CD4-positive, CD25-positive, alpha-beta regulatory T cell (primary cell): Measurements from ENCODE around the gene ADAT2. TPM values are rescaled to one million over a fixed set of nuclear protein-coding genes. Genes with fewer than 3 reads are reported as not detected.
A peak's percentile ranks its signal among the peaks of the same experiment; 100 is the strongest.

ENCODE experiments used
- ATAC-seq, 2 donors: fragments of 150-1000 bp; cut with Tn5 transposase; one replicate each; pipeline ENCODE4 v1.10.0; 2021; ENCODE audit warnings: low read depth in 2 of 2, moderate number of reproducible peaks in 2 of 2, moderate library complexity in 1 of 2
- DNase-seq, 3 donors: peaks; one replicate each; pipeline versions ENCODE4 v3.0.0 to v3.0.0-alpha.2; 2012 to 2022; ENCODE audit warnings: mixed read lengths in 1 of 3
- H3K27ac ChIP-seq: one replicate; pipeline ENCODE4 v1.7.0; 2013; ENCODE audit warnings: mild to moderate bottlenecking, low read length; ENCODE audit not compliant: insufficient read depth, poor library complexity, severe bottlenecking
- H3K27me3 ChIP-seq: one replicate; pipeline ENCODE4 v1.7.0; 2013; ENCODE audit warnings: low read length; ENCODE audit not compliant: control insufficient read depth, insufficient read depth
- H3K36me3 ChIP-seq: one replicate; pipeline ENCODE4 v1.7.0; 2013; ENCODE audit warnings: mild to moderate bottlenecking, low read length, moderate library complexity; ENCODE audit not compliant: control insufficient read depth, insufficient read depth
- H3K4me1 ChIP-seq: 2 replicates; pipeline ENCODE4 v1.7.0; 2013; ENCODE audit warnings: mild to moderate bottlenecking, low read length; ENCODE audit not compliant: insufficient read depth, control insufficient read depth, poor library complexity, severe bottlenecking
- H3K4me3 ChIP-seq: one replicate; pipeline ENCODE4 v1.7.0; 2013; ENCODE audit warnings: low read depth, mild to moderate bottlenecking, low read length, moderate library complexity
- H3K9me3 ChIP-seq, 2 experiments: 1 replicate in 1 of 2; 2 replicates in 1 of 2; pipeline ENCODE4 v1.7.0; 2013; ENCODE audit warnings: low read length in 2 of 2, mild to moderate bottlenecking in 1 of 2, moderate library complexity in 1 of 2; ENCODE audit not compliant: control insufficient read depth in 2 of 2
- H3K27ac Mint-ChIP-seq, 3 donors: one replicate each; pipeline ENCODE4 v1.8.0; 2020 to 2022; ENCODE audit warnings: mild to moderate bottlenecking in 3 of 3, mixed read lengths in 3 of 3, moderate library complexity in 2 of 3
- H3K27me3 Mint-ChIP-seq: one replicate; pipeline ENCODE4 v1.8.0; 2022; ENCODE audit warnings: mild to moderate bottlenecking, mixed read lengths
- H3K36me3 Mint-ChIP-seq: one replicate; pipeline ENCODE4 v1.8.0; 2020; ENCODE audit warnings: mixed read lengths
- H3K4me1 Mint-ChIP-seq, 4 donors: one replicate each; pipeline ENCODE4 v1.8.0; 2020 to 2022; ENCODE audit warnings: mixed read lengths in 4 of 4, mild to moderate bottlenecking in 1 of 4
- H3K4me3 Mint-ChIP-seq, 4 donors: one replicate each; pipeline ENCODE4 v1.8.0; 2020 to 2022; ENCODE audit warnings: mild to moderate bottlenecking in 4 of 4, mixed read lengths in 4 of 4, moderate library complexity in 3 of 4
- H3K9me3 Mint-ChIP-seq, 7 donors: one replicate each; pipeline ENCODE4 v1.8.0; 2020 to 2022; ENCODE audit warnings: mixed read lengths in 7 of 7, mild to moderate bottlenecking in 3 of 7, moderate library complexity in 2 of 7
- polyA plus RNA-seq, 4 donors: library from polyadenylated mRNA; unstranded; fragments of 300-500 nt; fragmentation: Illumina TruSeq; gene quantifications; one replicate each; pipeline ENCODE4 v1.2.3, GENCODE V29; 2021
- total RNA-seq: library from RNA; stranded (reverse); gene quantifications from one replicate; pipeline ENCODE4 v1.2.3, GENCODE V29; 2022

Gene ADAT2
- total RNA-seq (31.1 TPM), polyA plus RNA-seq (1 to 10 TPM; 1.1 to 1.7 (median 1.6) TPM)

GRCh38 chr6:143450453-143451371 is at the start of gene ADAT2, which contains the start of gene PEX3:
Gene ADAT2, minus strand, starts transcription at chr6:143450695. Its CDS starts 37 bp downstream, at chr6:143450658.
Gene PEX3, plus strand, starts transcription at chr6:143450805. Its CDS starts 238 bp downstream, at chr6:143451043.
- Histone ChIP-seq H3K4me3 (peak within 1 kb of the TSS; percentile 98), H3K4me1 (peaks cover 35% of the 10 kb centered on the region), H3K27me3 (no peaks in the 10 kb centered on the region), H3K36me3 (no peaks in the 10 kb centered on the region), H3K9me3 (no peaks in the 10 kb centered on the region), H3K27ac (peak within 1 kb of the TSS; percentile 79)
- Mint-ChIP-seq H3K27ac (peak within 1 kb of the TSS; percentile 97 to 99 (median 98)), H3K27me3 (no peaks in the 10 kb centered on the region), H3K4me1 (peaks cover 33 to 59% (median 48%) of the 10 kb centered on the region in 4 donors), H3K36me3 (peaks cover 7% of the 10 kb centered on the region), H3K4me3 (peak within 1 kb of the TSS; percentile 94 to 99 (median 99)), H3K9me3 (no peaks in the 10 kb centered on the region)
- DNase-seq: peak; percentile 88 to 98 (median 94)
- ATAC-seq: peak; percentile 98 to 99

- Histone ChIP-seq H3K27me3 (no peaks in the 10 kb centered on the region), H3K27ac (no peak overlapping the region), H3K4me1 (peaks cover 12% of the 10 kb centered on the region), H3K36me3 (peaks cover 20% of the 10 kb centered on the region), H3K9me3 (no peaks in the 10 kb centered on the region), H3K4me3 (peak overlapping the region; percentile 14)
- Mint-ChIP-seq H3K4me1 (peaks cover 14 to 24% (median 16%) of the 10 kb centered on the region in 4 donors), H3K9me3 (peaks cover 0 to 5% (median 0%) of the 10 kb centered on the region in 7 donors), H3K4me3 (no peak overlapping the region), H3K27ac (peak overlapping the region in 2 of 3 donors; percentile 1 to 37), H3K36me3 (peaks cover 17% of the 10 kb centered on the region), H3K27me3 (no peaks in the 10 kb centered on the region)
- ATAC-seq (peak; percentile 72 to 80), DNase-seq (peak in 2 of 3 donors; percentile 30 to 63)
These were observed 47.9 kb upstream of the ADAT2 start for GRCh38 chr6:143498428-143498827.

- ATAC-seq: no peak
- Mint-ChIP-seq H3K4me1 (peaks cover 14 to 24% (median 16%) of the 10 kb centered on the region in 4 donors), H3K4me3 (no peak overlapping the region), H3K9me3 (peaks cover 0 to 5% (median 0%) of the 10 kb centered on the region in 7 donors), H3K36me3 (peaks cover 17% of the 10 kb centered on the region), H3K27ac (no peak overlapping the region), H3K27me3 (no peaks in the 10 kb centered on the region)
- DNase-seq: no peak
- H3K27me3 ChIP-seq: no peaks in the 10 kb centered on the region
- H3K9me3 ChIP-seq: no peaks in the 10 kb centered on the region
- peaks cover 12% of the 10 kb centered on the region for H3K4me1 ChIP-seq
- peaks cover 20% of the 10 kb centered on the region for H3K36me3 ChIP-seq
- H3K27ac ChIP-seq: no peak overlapping the region
- no peak overlapping the region for H3K4me3 ChIP-seq
These were observed 46.5 kb upstream of the ADAT2 start for GRCh38 chr6:143496974-143497373.

- no peaks in the 10 kb centered on the region for H3K4me1 ChIP-seq
- Mint-ChIP-seq H3K4me3 (no peak overlapping the region), H3K27ac (no peak overlapping the region), H3K4me1 (peaks cover 0 to 4% (median 0%) of the 10 kb centered on the region in 4 donors), H3K9me3 (no peaks in the 10 kb centered on the region), H3K27me3 (no peaks in the 10 kb centered on the region), H3K36me3 (peaks cover 7% of the 10 kb centered on the region)
- H3K36me3 ChIP-seq: peaks cover 12% of the 10 kb centered on the region
- H3K27me3 ChIP-seq: no peaks in the 10 kb centered on the region
- no peak for DNase-seq
- no peak overlapping the region for H3K27ac ChIP-seq
- no peak overlapping the region for H3K4me3 ChIP-seq
- ATAC-seq: no peak
- no peaks in the 10 kb centered on the region for H3K9me3 ChIP-seq
These were observed 40.3 kb upstream of the ADAT2 start for GRCh38 chr6:143490775-143491174.

GRCh38 chr6:143490244-143490643 is 39.7 kb upstream of the ADAT2 start:
- Histone ChIP-seq H3K36me3 (peaks cover 12% of the 10 kb centered on the region), H3K4me1 (no peaks in the 10 kb centered on the region), H3K27ac (no peak overlapping the region), H3K27me3 (no peaks in the 10 kb centered on the region), H3K9me3 (no peaks in the 10 kb centered on the region), H3K4me3 (no peak overlapping the region)
- H3K4me1 Mint-ChIP-seq: peaks cover 0 to 4% (median 0%) of the 10 kb centered on the region in 4 donors
- no peak for ATAC-seq
- H3K4me3 Mint-ChIP-seq: no peak overlapping the region
- H3K27me3 Mint-ChIP-seq: no peaks in the 10 kb centered on the region
- H3K9me3 Mint-ChIP-seq: no peaks in the 10 kb centered on the region
- no peak for DNase-seq
- peaks cover 9% of the 10 kb centered on the region for H3K36me3 Mint-ChIP-seq
- peak overlapping the region in 1 of 3 donors; percentile 26 for H3K27ac Mint-ChIP-seq

- Histone ChIP-seq H3K27ac (no peak overlapping the region), H3K9me3 (no peaks in the 10 kb centered on the region), H3K36me3 (peaks cover 4% of the 10 kb centered on the region), H3K4me1 (no peaks in the 10 kb centered on the region), H3K27me3 (no peaks in the 10 kb centered on the region), H3K4me3 (no peak overlapping the region)
- ATAC-seq: no peak
- H3K36me3 Mint-ChIP-seq: peaks cover 12% of the 10 kb centered on the region
- H3K4me3 Mint-ChIP-seq: no peak overlapping the region
- no peak for DNase-seq
- H3K27me3 Mint-ChIP-seq: no peaks in the 10 kb centered on the region
- H3K27ac Mint-ChIP-seq: no peak overlapping the region
- H3K4me1 Mint-ChIP-seq: peaks cover 0 to 4% (median 0%) of the 10 kb centered on the region in 4 donors
- peaks cover 0 to 2% (median 0%) of the 10 kb centered on the region in 7 donors for H3K9me3 Mint-ChIP-seq
These were observed 36.3 kb upstream of the ADAT2 start for GRCh38 chr6:143486752-143487151.

GRCh38 chr6:143485967-143486366 is 35.5 kb upstream of the ADAT2 start:
- no peaks in the 10 kb centered on the region for H3K9me3 ChIP-seq
- peaks cover 0 to 2% (median 0%) of the 10 kb centered on the region in 4 donors for H3K4me1 Mint-ChIP-seq
- peaks cover 4% of the 10 kb centered on the region for H3K36me3 ChIP-seq
- H3K4me3 ChIP-seq: no peak overlapping the region
- no peaks in the 10 kb centered on the region for H3K27me3 ChIP-seq
- H3K4me3 Mint-ChIP-seq: no peak overlapping the region
- no peak overlapping the region for H3K27ac Mint-ChIP-seq
- H3K9me3 Mint-ChIP-seq: peaks cover 0 to 2% (median 0%) of the 10 kb centered on the region in 7 donors
- H3K36me3 Mint-ChIP-seq: peaks cover 12% of the 10 kb centered on the region
- DNase-seq: no peak
- no peaks in the 10 kb centered on the region for H3K4me1 ChIP-seq
- ATAC-seq: no peak
- H3K27ac ChIP-seq: no peak overlapping the region
- H3K27me3 Mint-ChIP-seq: no peaks in the 10 kb centered on the region
